ENCODE data around the gene AFAP1L1.

DNA sequence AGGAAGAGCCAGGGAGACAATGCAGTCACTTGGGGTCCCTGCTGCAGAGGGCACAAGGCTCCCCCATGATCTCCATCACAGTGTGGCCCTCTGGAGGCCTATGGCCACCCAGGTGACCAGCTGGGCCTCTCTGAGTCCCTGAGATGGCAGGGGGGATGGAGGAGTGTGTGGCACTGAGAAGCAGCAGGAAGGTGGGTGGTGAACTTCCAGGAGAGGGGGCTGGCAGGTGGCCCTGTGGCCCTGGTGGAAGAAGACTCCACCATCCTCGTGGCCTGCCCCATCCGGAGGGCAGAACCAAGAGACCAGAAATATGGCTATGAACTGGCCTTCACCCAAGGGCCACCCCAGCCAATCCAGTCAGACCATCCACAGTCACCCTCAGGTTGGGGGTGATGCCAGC is 31.7 kb upstream of the AFAP1L1 start:
- no peak for TF ChIP-seq CTCF (IDR thresholded peaks at IDR 0.05)
- no peak for TF ChIP-seq EZH2phosphoT487 (IDR thresholded peaks at IDR 0.05)

Data from neural progenitor cell (in vitro differentiated cells).